Hematopoietic multipotent progenitor cell treated with erythropoietin and hydrocortisone succinate and interleukin-3 and kit ligand, for 6 days (in vitro differentiated cells): Measurements from ENCODE around the gene DSE.

ENCODE experiments used
- DNase-seq: peaks from one replicate; pipeline ENCODE4 v3.0.0-alpha.2; 2015

Gene DSE

DNA sequence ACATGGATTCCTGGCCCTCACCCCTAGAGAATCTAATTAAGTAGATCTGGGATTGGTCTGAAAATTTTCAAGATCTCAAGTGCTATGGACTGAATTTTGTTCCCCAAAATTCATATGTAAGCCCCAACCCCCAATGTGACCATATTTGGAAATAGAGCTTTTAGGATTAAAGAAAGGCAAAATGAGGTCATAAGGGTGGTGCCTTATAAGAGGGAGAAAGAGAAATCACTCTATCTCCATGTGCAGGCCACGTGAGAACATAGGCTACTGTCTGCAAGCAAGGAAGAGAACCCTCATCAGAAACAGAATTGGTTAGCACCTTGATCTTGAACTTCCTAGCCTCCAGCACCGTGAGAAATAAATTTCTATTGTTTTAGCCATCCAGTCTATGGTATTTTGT, 8.5 kb upstream of the DSE start:
- no peak for DNase-seq

DNA sequence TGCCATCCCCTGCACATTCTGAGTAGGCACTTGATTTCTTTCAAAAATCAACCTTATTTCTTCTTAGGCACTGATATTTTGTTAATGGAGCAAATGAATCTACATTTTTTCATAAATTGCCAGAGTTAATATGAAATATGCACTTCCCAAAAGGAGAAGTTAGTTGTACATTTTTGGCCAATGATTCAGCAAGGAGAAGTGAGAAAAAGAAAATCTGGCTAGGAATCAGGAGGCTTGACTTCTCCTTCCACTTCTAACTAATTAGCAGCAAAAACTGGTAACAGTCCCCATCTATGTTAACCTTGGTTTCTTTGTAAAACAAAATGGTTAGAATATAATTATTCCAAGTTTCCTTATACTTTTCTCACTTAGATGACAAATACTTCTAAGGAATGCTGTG, 7.0 kb upstream of the DSE start:
- peak; percentile 41 for DNase-seq

- DNase-seq, result no peak
These were observed 6.4 kb upstream of the DSE start for GRCh38 chr6:116364321-116364720.

- no peak for DNase-seq
These were observed 5.0 kb upstream of the DSE start for GRCh38 chr6:116365743-116366142.

DNA sequence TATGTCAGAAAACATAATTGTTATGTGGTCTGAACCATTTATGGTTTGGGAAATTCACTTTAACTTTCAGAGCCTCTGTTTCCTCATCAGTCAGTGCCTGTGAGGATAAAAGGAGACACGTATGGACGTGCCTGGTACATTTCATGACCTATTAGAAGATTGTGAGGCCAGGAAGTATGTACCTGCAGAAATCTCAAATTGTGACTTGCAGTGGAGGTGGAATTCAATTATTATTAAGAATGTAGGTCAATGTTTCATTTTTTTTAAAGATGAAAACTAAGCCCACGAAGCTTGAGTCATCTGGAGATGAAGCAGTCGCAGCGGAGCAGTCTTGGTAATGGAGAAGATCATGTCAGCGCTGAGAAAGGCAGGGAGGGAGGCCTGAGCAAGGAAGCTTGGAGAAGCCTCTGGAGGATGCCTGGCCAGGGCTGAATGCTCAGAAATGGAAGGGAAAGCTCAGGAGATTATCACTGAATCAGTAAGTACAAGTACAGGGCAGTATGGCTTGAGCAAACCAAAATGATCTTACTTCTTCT, 3.9 kb upstream of the DSE start:
- DNase-seq, result no peak

DNA sequence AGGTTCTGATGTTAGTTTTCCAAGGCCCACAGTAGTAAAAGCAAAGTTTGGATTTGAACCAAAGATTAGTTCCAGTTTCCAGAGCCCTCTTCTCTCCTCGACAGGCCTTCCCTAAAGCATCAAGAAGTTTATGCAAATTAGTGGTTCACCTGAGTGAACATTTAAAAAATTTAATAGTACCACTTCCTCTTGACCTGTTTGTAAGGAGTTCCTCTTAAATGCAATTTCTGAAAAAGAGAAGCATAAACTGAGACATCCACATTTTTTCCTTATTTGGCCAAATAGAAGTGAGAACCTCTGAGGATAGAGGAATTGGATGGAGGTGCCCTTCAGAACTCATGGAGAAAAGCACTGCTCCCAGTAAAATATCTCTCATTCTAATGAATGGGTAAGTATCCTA, 1.2 kb upstream of the DSE start:
- no peak for DNase-seq

- DNase-seq, result peak; percentile 42
These were observed 585 bp upstream of the DSE start for GRCh38 chr6:116369964-116370759.

DNA sequence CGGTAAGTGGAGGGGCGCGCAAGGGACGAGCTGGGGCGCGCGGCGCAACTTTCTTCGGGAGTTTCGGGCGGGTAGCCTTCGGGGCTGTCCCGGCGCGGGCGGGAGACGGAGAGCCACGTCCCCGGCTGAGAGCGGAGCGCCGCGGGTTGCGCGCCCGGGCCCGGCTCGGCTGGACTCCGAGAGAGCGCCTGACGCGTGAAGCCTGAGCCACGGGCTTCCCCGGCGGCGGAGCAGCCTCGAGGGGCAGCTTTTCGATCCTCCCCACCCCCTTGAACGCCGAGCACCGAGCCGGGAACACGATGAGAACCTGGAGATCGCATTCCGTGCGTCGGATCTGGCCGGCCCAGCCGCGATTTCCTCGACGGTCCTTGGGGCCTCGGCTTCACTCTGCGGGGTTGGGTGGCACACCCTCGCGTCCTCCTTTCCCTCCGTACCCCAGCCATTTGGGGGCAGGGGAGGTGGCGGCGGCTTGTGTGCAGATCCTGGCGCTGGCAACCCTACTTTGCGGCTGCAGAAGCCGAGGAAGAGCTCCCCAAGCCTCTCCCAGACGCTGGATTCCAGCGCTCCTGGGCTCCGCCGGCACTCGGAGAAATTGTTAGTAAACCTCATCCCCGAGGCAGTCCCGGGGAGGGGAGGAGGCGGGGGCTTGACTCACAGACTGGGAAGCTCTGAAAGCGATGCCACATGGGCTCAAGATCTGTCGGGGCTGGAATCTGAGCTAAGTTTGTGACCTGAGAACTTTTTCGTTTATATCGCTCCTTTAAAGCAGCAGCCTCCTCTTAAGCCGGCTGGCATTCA, 572 bp downstream of the DSE start:
- DNase-seq, result peak; percentile 34

GRCh38 chr6:116371918-116372209, 1.1 kb downstream of the DSE start:
- DNase-seq, result no peak

- no peak for DNase-seq
These were observed 2.6 kb downstream of the DSE start for GRCh38 chr6:116373300-116373699.

DNA sequence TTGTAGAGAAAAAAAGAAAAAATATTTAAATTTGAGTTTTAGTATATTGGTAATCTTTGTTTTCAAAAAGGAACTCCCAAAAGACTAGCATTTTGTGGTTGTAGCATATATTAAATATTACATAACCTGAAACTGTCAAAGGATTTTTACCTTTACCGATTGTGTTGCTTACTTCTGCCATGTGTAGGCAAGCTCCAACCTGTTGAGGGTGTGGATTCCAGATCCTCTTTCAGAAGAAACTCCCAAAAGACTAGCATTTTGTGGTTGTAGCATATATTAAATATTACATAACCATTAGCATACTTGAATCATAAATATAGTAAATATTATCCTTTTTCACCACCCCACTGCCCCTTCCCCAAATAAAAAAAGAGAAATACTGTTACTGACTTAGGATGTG, 3.2 kb downstream of the DSE start:
- DNase-seq, result no peak

DNA sequence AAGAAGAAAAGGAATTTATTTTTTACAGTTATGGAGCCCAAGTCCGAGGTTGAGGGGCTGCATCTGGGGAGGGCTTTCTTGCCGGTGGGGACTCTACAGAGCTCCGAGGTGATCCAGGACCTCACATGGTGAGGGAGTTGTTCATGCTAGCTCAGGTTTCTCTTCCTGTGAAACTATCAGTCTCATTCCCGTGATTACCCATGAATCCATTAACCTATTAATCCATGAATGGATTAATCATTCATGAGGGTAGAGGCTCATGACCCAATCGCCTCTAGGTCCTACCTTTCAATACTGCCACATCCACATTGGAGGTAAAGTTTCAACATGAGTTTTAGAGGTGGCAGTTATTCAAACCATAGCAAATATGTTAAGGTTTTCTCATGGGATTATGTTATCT, 3.8 kb downstream of the DSE start:
- no peak for DNase-seq

- DNase-seq, result no peak
These were observed 4.5 kb downstream of the DSE start for GRCh38 chr6:116375262-116375661.

GRCh38 chr6:116376149-116376548, 5.4 kb downstream of the DSE start:
- DNase-seq, result no peak

- no peak for DNase-seq
These were observed 9.0 kb downstream of the DSE start for GRCh38 chr6:116379764-116380163.

- no peak for DNase-seq
These were observed 9.6 kb downstream of the DSE start for GRCh38 chr6:116380346-116380745.

- no peak for DNase-seq
These were observed 10.3 kb downstream of the DSE start for GRCh38 chr6:116381000-116381399.

- no peak for DNase-seq
These were observed 11.8 kb downstream of the DSE start for GRCh38 chr6:116382587-116382986.

DNA sequence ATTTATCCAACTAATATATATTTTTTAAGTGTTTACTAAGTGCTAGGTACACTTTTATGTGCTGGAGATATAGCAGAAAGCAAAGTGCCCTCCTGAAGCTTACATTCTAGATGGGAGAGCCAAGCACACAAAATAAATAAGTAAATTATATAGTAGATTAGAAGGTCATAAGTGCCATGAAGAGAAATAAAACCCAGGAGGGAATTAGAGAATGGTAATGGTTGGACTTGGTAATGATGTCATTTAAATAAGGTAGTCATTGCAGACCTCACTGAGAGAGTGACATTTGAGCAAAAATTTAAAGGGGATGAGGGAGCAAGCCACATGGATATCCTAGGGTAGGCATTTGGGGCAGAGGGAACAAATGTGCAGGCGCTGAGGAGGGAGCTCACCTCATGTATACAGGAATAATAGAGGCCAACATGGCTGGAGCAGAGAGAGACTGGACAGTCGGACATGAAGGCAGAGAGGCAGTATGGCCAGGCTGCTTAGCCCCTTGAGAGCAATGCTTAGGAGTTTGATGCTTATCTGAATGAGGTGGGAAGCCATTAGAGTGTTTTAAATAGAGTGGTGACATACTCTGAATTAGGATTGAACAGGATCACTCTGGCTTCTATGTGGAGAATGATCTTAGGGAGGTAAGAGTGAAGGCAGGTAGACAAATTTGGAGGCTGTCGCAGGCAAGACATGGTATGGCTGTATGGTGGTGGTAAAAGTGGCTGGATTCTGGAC, 14.1 kb downstream of the DSE start:
- no peak for DNase-seq

- DNase-seq, result no peak
These were observed 14.7 kb downstream of the DSE start for GRCh38 chr6:116385459-116385802.

- DNase-seq, result no peak
These were observed 15.2 kb downstream of the DSE start for GRCh38 chr6:116385921-116386320.

- DNase-seq, result peak; percentile 15
These were observed 16.0 kb downstream of the DSE start for GRCh38 chr6:116386581-116387299.

DNA sequence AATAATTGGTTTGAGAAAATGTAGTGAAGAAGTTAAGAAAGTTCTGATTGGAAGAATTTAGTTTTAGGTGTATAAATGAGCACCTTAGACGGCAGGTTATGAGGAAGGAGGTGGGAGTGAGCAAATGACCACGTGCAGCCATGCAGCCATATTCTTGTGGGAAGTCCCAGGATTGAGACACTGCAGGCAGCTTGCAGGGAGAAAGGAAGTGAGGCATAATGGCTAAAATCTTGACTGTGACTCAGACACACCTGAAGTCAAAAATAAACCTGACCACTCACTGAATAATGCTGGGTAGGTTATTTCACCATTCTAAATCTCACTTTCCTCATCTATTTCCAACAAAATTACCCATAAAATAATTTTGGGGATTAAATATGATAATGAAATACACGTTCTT, 16.6 kb downstream of the DSE start:
- no peak for DNase-seq
